ENCODE measurements around the gene KRT25.

The KRT25 gene

DNA sequence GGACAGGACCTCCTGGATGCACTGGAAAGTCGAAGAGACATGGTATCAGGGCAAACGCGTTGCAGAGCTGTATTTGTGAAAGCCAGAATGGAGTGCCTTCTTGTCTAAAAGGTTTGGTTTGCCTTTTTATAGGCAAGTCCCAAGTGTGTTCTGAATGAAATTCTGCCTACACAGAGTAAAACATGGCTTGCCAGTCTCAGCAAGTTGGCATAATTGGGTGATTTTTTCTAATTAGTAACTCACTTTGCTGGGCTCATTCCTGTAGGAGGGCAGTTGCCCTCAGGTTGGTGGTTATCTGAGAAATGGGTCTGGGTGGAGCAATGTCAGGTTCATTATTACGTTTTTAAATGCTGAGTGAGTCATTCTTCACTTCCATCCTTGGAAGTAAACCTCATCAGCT, at the start of gene KRT25:
TSS of gene KRT25 (minus strand) at position 101 of the 400 bp plus-strand sequence. CDS start at position 41, 60 bp downstream.
- no peak within 1 kb of the TSS for H3K9ac ChIP-seq
- no peak within 1 kb of the TSS for H3K4me2 ChIP-seq
- no peak within 1 kb of the TSS for H3K4me3 ChIP-seq
- H3K4me1 ChIP-seq, result no peaks in the 10 kb centered on the region
- H3K9me3 ChIP-seq (replicated peaks in 1 of 11), result peaks cover 14 to 31% (median 22%) of the 10 kb centered on the region in 11 experiments
- no peaks in the 10 kb centered on the region for H3K36me3 ChIP-seq
- H3K27ac ChIP-seq, result no peak within 1 kb of the TSS
- H4K20me1 ChIP-seq, result no peaks in the 10 kb centered on the region
- TF ChIP-seq Cebpa-rat (IDR thresholded peaks at IDR 0.05), result no peak
- no peaks in the 10 kb centered on the region for H3K27me3 ChIP-seq

- H3K36me3 ChIP-seq, result no peaks in the 10 kb centered on the region
- no peaks in the 10 kb centered on the region for H4K20me1 ChIP-seq
- H3K4me3 ChIP-seq, result no peak overlapping the region
- H3K9me3 ChIP-seq (replicated peaks in 1 of 11), result no peaks in the 10 kb centered on the region; a peak in 1 of 22 replicates
- H3K27me3 ChIP-seq, result no peaks in the 10 kb centered on the region
- H3K4me1 ChIP-seq, result no peaks in the 10 kb centered on the region
- TF ChIP-seq Cebpa-rat (IDR thresholded peaks at IDR 0.05), result no peak
- H3K27ac ChIP-seq, result no peak overlapping the region
- H3K4me2 ChIP-seq, result no peak overlapping the region
- no peak overlapping the region for H3K9ac ChIP-seq
Observed at GRCh38 chr17:40803617-40804082, 48.5 kb upstream of the KRT25 start.

- no peak overlapping the region for H3K27ac ChIP-seq
- no peak overlapping the region for H3K4me3 ChIP-seq
- no peak for TF ChIP-seq Cebpa-rat (IDR thresholded peaks at IDR 0.05)
- H3K36me3 ChIP-seq, result no peaks in the 10 kb centered on the region
- H3K9me3 ChIP-seq (replicated peaks in 1 of 11), result no peaks in the 10 kb centered on the region; a peak in 1 of 22 replicates
- H3K9ac ChIP-seq, result no peak overlapping the region
- H4K20me1 ChIP-seq, result no peaks in the 10 kb centered on the region
- no peaks in the 10 kb centered on the region for H3K27me3 ChIP-seq
- H3K4me1 ChIP-seq, result no peaks in the 10 kb centered on the region
- no peak overlapping the region for H3K4me2 ChIP-seq
Observed at GRCh38 chr17:40801157-40801556, 46.0 kb upstream of the KRT25 start.

DNA sequence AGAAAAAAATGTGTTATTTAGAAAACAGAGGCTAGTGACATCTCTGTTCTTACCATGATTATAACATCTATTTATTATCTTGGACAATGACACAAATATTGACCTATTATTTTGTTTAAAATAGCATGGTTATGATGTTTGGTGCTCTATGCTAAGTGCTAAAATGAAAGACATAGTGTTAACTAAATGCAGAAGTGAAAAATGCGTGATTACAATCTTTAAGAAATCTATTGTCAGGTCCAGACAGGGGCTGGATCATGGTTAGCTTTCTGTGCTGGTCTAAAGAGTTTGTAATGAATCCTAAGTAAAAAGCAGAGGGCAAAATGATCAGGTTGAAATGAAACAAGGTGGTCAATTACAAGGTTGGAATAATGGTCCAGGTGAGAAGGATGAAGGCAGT, 45.2 kb upstream of the KRT25 start:
- Histone ChIP-seq H3K4me2 (no peak overlapping the region), H3K4me1 (no peaks in the 10 kb centered on the region), H3K27me3 (no peaks in the 10 kb centered on the region), H3K27ac (no peak overlapping the region), H3K36me3 (no peaks in the 10 kb centered on the region), H3K9ac (no peak overlapping the region), H3K4me3 (no peak overlapping the region), H3K9me3 (replicated peaks in 1 of 11) (no peaks in the 10 kb centered on the region; a peak in 1 of 22 replicates), H4K20me1 (no peaks in the 10 kb centered on the region)
- TF ChIP-seq Cebpa-rat (IDR thresholded peaks at IDR 0.05), result no peak

- no peak within 1 kb of the TSS for H3K4me2 ChIP-seq
- no peaks in the 10 kb centered on the region for H3K4me1 ChIP-seq
- H4K20me1 ChIP-seq, result no peaks in the 10 kb centered on the region
- no peak for TF ChIP-seq Cebpa-rat (IDR thresholded peaks at IDR 0.05)
- H3K9ac ChIP-seq, result no peak within 1 kb of the TSS
- H3K9me3 ChIP-seq (replicated peaks in 1 of 11), result no peaks in the 10 kb centered on the region
- H3K27me3 ChIP-seq, result no peaks in the 10 kb centered on the region
- H3K36me3 ChIP-seq, result no peaks in the 10 kb centered on the region
- no peak within 1 kb of the TSS for H3K27ac ChIP-seq
- no peak within 1 kb of the TSS for H3K4me3 ChIP-seq
Observed at GRCh38 chr17:40799859-40800258, 44.7 kb upstream of the KRT25 start, which contains the start of gene KRT28. TSS of gene KRT28 (minus strand) at chr17:40799959. CDS start at chr17:40799893, 66 bp downstream.

- TF ChIP-seq Cebpa-rat (IDR thresholded peaks at IDR 0.05), result no peak
- H3K9me3 ChIP-seq (replicated peaks in 1 of 11), result no peaks in the 10 kb centered on the region
- 0 out of 20 replicates have a peak, but pooled peaks cover 0 to 3% (median 0%) of the 10 kb centered on the region in 10 experiments for H3K4me1 ChIP-seq
- no peaks in the 10 kb centered on the region for H3K27me3 ChIP-seq
- no peak overlapping the region for H3K4me2 ChIP-seq
- H3K36me3 ChIP-seq, result no peaks in the 10 kb centered on the region
- no peak overlapping the region for H3K4me3 ChIP-seq
- no peaks in the 10 kb centered on the region for H4K20me1 ChIP-seq
- H3K9ac ChIP-seq, result no peak overlapping the region
- no peak overlapping the region for H3K27ac ChIP-seq
Observed at GRCh38 chr17:40796846-40797245, 41.7 kb upstream of the KRT25 start.

GRCh38 chr17:40795019-40795667, 40.0 kb upstream of the KRT25 start:
- H3K9me3 ChIP-seq (replicated peaks in 1 of 11), result no peaks in the 10 kb centered on the region
- TF ChIP-seq Cebpa-rat (IDR thresholded peaks at IDR 0.05), result no peak
- H3K36me3 ChIP-seq, result no peaks in the 10 kb centered on the region
- 0 out of 20 replicates have a peak, but pooled peaks cover 0 to 3% (median 0%) of the 10 kb centered on the region in 10 experiments for H3K4me1 ChIP-seq
- H3K27me3 ChIP-seq, result no peaks in the 10 kb centered on the region
- no peak overlapping the region for H3K4me2 ChIP-seq
- no peak overlapping the region for H3K4me3 ChIP-seq
- no peak overlapping the region for H3K27ac ChIP-seq
- H3K9ac ChIP-seq, result no peak overlapping the region
- no peaks in the 10 kb centered on the region for H4K20me1 ChIP-seq

DNA sequence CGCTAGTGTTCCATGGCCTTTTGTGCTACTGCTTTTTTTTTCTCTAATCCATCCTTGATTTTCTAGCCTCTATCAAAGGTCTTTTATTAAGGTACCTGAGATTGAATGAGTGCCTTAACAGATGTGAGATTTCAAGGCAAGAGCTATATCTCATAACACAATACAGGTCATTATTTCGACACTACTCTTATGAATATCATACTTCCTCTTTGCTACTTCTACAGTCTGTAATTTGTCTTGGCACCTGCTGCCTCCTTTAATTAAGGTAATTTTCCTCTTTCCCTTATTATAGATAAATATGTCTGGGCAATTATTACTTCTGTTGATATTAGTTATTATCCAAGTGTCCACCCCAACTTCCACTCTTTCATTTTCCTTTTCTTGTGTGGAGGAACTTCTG, 39.3 kb upstream of the KRT25 start:
- H3K4me1 ChIP-seq, result peaks cover 0 to 5% (median 0%) of the 10 kb centered on the region in 10 experiments; a peak in 3 of 20 replicates
- no peak overlapping the region for H3K27ac ChIP-seq
- H3K36me3 ChIP-seq, result no peaks in the 10 kb centered on the region

GRCh38 chr17:40793832-40794231, 38.7 kb upstream of the KRT25 start:
- Histone ChIP-seq H3K36me3 (no peaks in the 10 kb centered on the region), H3K4me3 (no peak overlapping the region), H3K27ac (no peak overlapping the region), H3K4me2 (no peak overlapping the region), H3K4me1 (peaks cover 0 to 11% (median 5%) of the 10 kb centered on the region in 10 experiments; a peak in 11 of 20 replicates), H3K9me3 (replicated peaks in 1 of 11) (no peaks in the 10 kb centered on the region), H3K27me3 (no peaks in the 10 kb centered on the region), H4K20me1 (no peaks in the 10 kb centered on the region), H3K9ac (no peak overlapping the region)
- no peak for TF ChIP-seq Cebpa-rat (IDR thresholded peaks at IDR 0.05)

More for the DNA sequence above, 39.3 kb upstream of the KRT25 start:
- H3K4me2 ChIP-seq, result no peak overlapping the region
- H3K9ac ChIP-seq, result no peak overlapping the region
- H3K27me3 ChIP-seq, result no peaks in the 10 kb centered on the region
- no peaks in the 10 kb centered on the region for H3K9me3 ChIP-seq (replicated peaks in 1 of 11)
- no peak for TF ChIP-seq Cebpa-rat (IDR thresholded peaks at IDR 0.05)
- H3K4me3 ChIP-seq, result no peak overlapping the region
- no peaks in the 10 kb centered on the region for H4K20me1 ChIP-seq
